SK-N-SH treated with all-trans-retinoic acid at 6 μM for 48 hours (cell line): ENCODE results near the gene KMO.

Experiments
- ATAC-seq: fragments of 200-7000 bp; cut with Tn5 transposase; 3 replicates; pipeline ENCODE4 v1.9.1; 2020; ENCODE audit warnings: mild to moderate bottlenecking, moderate library complexity
- ARNTL ChIP-seq: fragments of 450-650 bp; formaldehyde crosslinking; IDR thresholded peaks from 2 replicates; pipeline ENCODE4 v1.5.0; 2020; ENCODE audit warnings: low read depth, mild to moderate bottlenecking, moderate library complexity, borderline replicate concordance
- CREB5 ChIP-seq: fragments of 250-450 bp; sonication (Bioruptor Pico); IDR thresholded peaks from 2 replicates; pipeline ENCODE4 v1.5.1; 2020; ENCODE audit warnings: low read depth, mild to moderate bottlenecking, moderate library complexity
- CSDC2 ChIP-seq: fragments of 250-450 bp; sonication (Bioruptor Pico); IDR thresholded peaks from 2 replicates; pipeline ENCODE4 v1.5.0; 2020; ENCODE audit warnings: mild to moderate bottlenecking, moderate library complexity
- CSRNP3 ChIP-seq: fragments of 250-450 bp; sonication (Bioruptor Pico); IDR thresholded peaks from 2 replicates; pipeline ENCODE4 v1.5.1; 2021; ENCODE audit warnings: mild to moderate bottlenecking, moderate library complexity
- ESRRG ChIP-seq: fragments of 250-450 bp; sonication (Bioruptor Pico); IDR thresholded peaks from 2 replicates; pipeline ENCODE4 v1.6.1; 2021; ENCODE audit warnings: mild to moderate bottlenecking
- GLIS3 ChIP-seq: fragments of 250-450 bp; sonication (Bioruptor Pico); IDR thresholded peaks from 2 replicates; pipeline ENCODE4 v1.5.0; 2020; ENCODE audit warnings: mild to moderate bottlenecking, moderate library complexity
- PATZ1 ChIP-seq: fragments of 250-450 bp; sonication (Bioruptor Pico); IDR thresholded peaks from 2 replicates; pipeline ENCODE4 v1.8.0; 2020; ENCODE audit warnings: mild to moderate bottlenecking, moderate library complexity, borderline replicate concordance
- POU6F1 ChIP-seq: fragments of 250-450 bp; sonication (Bioruptor Pico); IDR thresholded peaks from 2 replicates; pipeline ENCODE4 v1.8.0; 2021; ENCODE audit warnings: low read depth, mild to moderate bottlenecking, moderate library complexity, borderline replicate concordance
- PPARA ChIP-seq: fragments of 250-450 bp; sonication (Bioruptor Pico); IDR thresholded peaks from 2 replicates; pipeline ENCODE4 v1.5.0; 2020; ENCODE audit warnings: mild to moderate bottlenecking, borderline replicate concordance
- RARB ChIP-seq: fragments of 250-450 bp; sonication (Bioruptor Pico); IDR thresholded peaks from 2 replicates; pipeline ENCODE4 v1.8.0; 2021; ENCODE audit warnings: mild to moderate bottlenecking, moderate library complexity
- SNAI2 ChIP-seq: fragments of 250-450 bp; sonication (Bioruptor Pico); IDR thresholded peaks from 2 replicates; pipeline ENCODE4 v1.5.0; 2020; ENCODE audit warnings: mild to moderate bottlenecking, moderate library complexity
- ZFP3 ChIP-seq: fragments of 250-450 bp; sonication (Bioruptor Pico); IDR thresholded peaks from 2 replicates; pipeline ENCODE4 v1.5.0; 2020; ENCODE audit warnings: mild to moderate bottlenecking, moderate library complexity
- ZFP30 ChIP-seq: fragments of 450-650 bp; formaldehyde crosslinking; IDR thresholded peaks from 2 replicates; pipeline ENCODE4 v1.5.0; 2022; ENCODE audit warnings: mild to moderate bottlenecking, moderate library complexity
- ZNF565 ChIP-seq: fragments of 450-650 bp; formaldehyde crosslinking; conservative IDR thresholded peaks from 2 replicates; pipeline ENCODE4 v1.5.0; 2020; ENCODE audit warnings: low read depth, mild to moderate bottlenecking, moderate library complexity
- ZNF70 ChIP-seq: fragments of 450-650 bp; formaldehyde crosslinking; IDR thresholded peaks from 2 replicates; pipeline ENCODE4 v1.5.0; 2020; ENCODE audit warnings: mild to moderate bottlenecking, moderate library complexity
- ZNF8 ChIP-seq: fragments of 450-650 bp; formaldehyde crosslinking; IDR thresholded peaks from 2 replicates; pipeline ENCODE4 v1.5.0; 2020; ENCODE audit warnings: mild to moderate bottlenecking, moderate library complexity
- TF ChIP-seq, protein P1 (sequence below): fragments of 250-450 bp; sonication (Bioruptor Pico); IDR thresholded peaks from 2 replicates; pipeline ENCODE4 v1.5.0; 2020; ENCODE audit warnings: mild to moderate bottlenecking, moderate library complexity

KMO gene

GRCh38 chr1:241521718-241522117, 10.5 kb upstream of the KMO start:
- TF ChIP-seq ZFP30 (CRISPR knock-in tag) (no peak), PPARA (CRISPR knock-in tag) (no peak), SNAI2 (no peak), POU6F1 (no peak), ZNF8 (CRISPR knock-in tag) (no peak), ZFP3 (no peak), RARB (CRISPR knock-in tag) (no peak), PATZ1 (no peak), ZNF70 (CRISPR knock-in tag) (no peak)
- TF ChIP-seq, protein P1, sequence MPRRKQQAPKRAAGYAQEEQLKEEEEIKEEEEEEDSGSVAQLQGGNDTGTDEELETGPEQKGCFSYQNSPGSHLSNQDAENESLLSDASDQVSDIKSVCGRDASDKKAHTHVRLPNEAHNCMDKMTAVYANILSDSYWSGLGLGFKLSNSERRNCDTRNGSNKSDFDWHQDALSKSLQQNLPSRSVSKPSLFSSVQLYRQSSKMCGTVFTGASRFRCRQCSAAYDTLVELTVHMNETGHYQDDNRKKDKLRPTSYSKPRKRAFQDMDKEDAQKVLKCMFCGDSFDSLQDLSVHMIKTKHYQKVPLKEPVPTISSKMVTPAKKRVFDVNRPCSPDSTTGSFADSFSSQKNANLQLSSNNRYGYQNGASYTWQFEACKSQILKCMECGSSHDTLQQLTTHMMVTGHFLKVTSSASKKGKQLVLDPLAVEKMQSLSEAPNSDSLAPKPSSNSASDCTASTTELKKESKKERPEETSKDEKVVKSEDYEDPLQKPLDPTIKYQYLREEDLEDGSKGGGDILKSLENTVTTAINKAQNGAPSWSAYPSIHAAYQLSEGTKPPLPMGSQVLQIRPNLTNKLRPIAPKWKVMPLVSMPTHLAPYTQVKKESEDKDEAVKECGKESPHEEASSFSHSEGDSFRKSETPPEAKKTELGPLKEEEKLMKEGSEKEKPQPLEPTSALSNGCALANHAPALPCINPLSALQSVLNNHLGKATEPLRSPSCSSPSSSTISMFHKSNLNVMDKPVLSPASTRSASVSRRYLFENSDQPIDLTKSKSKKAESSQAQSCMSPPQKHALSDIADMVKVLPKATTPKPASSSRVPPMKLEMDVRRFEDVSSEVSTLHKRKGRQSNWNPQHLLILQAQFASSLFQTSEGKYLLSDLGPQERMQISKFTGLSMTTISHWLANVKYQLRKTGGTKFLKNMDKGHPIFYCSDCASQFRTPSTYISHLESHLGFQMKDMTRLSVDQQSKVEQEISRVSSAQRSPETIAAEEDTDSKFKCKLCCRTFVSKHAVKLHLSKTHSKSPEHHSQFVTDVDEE (CRISPR knock-in tag) = no peak
- no peak for ATAC-seq

DNA sequence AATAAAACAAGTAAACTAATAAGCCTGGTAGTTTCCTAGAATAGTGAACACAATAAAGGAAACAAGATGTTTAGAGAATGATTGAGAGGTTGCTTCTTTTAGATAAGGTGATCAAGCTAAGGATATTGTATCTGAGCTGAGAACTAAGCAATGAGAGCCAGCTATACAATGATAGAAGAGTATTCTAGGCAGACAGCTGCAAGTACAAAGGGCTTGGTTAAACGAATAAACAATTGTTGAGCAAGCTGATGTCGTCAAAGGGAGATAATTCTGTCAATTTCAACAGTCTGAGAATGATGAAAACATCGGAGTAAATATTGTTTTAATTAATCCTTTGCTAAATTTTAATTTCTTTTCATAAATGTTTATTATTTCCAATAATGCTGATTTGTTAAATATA, 7.2 kb upstream of the KMO start:
- no peak for TF ChIP-seq CREB5 (CRISPR knock-in tag)
- TF ChIP-seq ESRRG (CRISPR knock-in tag) = no peak
- TF ChIP-seq CSDC2 (CRISPR knock-in tag) = no peak
- no peak for TF ChIP-seq POU6F1
- no peak for TF ChIP-seq ZNF565
- no peak for TF ChIP-seq GLIS3 (CRISPR knock-in tag)
- no peak for TF ChIP-seq ARNTL (CRISPR knock-in tag)
- TF ChIP-seq, all 23 proteins: peak for 0
- no peak for ATAC-seq

DNA sequence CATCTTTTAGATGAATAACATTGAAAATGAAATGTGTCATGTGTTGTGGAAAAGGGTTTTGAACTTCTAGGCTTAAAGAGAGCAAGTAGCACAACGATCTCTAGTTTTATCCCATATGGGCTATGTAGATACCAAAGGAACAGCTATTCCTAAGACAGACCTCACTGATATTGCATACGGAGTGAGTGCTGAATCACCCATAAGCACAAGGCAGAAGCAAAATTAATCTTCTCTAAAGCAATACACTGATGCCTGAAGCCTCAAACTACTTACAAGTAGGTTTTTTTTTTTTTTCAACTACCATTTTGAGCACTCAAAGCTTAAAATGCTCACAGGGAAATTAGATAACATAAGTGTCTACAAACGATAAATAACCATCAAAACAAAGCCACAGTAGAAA, 5.0 kb upstream of the KMO start:
- no peak for TF ChIP-seq ZNF565
- TF ChIP-seq CSRNP3 (CRISPR knock-in tag) = no peak
- ATAC-seq = no peak
